Activated CD8-positive, alpha-beta memory T cell treated with anti-CD3 and anti-CD28 coated beads for 1 hour (primary cell): Measurements from ENCODE around the gene CAPN10.

ENCODE experiments used
- DNase-seq, 2 donors: peaks; one replicate each; pipeline ENCODE4 v3.0.0-alpha.2; 2020; ENCODE audit warnings: low read depth in 1 of 2; ENCODE audit errors: extremely low read depth in 1 of 2

Gene CAPN10

GRCh38 chr2:240636563-240637115 is 50.1 kb downstream of the CAPN10 start:
- DNase-seq: no peak

- DNase-seq: no peak
Measured at GRCh38 chr2:240637116-240637900, 50.8 kb downstream of the CAPN10 start.

DNA sequence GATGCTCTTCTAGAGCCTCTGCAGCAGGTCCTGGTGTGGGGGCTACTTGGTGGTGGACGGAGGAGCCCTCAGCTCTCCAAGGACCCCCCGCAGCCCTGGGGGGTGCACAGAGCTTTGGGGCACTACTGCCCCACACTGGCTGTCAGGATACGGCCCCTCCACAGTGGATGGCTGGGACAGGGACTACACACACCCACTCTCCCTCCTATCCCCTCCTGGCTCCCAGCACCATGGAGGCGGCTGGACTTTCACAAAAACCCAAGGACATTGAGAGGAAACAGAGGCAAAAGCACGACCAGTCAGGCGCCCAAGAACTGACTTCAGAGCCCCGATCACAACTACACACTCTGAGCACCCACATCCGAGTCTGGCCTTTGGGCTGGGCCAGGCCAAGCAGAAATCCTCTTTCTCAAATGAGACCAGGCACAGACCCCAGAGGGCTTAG is 51.4 kb downstream of the CAPN10 start:
- DNase-seq: no peak

DNA sequence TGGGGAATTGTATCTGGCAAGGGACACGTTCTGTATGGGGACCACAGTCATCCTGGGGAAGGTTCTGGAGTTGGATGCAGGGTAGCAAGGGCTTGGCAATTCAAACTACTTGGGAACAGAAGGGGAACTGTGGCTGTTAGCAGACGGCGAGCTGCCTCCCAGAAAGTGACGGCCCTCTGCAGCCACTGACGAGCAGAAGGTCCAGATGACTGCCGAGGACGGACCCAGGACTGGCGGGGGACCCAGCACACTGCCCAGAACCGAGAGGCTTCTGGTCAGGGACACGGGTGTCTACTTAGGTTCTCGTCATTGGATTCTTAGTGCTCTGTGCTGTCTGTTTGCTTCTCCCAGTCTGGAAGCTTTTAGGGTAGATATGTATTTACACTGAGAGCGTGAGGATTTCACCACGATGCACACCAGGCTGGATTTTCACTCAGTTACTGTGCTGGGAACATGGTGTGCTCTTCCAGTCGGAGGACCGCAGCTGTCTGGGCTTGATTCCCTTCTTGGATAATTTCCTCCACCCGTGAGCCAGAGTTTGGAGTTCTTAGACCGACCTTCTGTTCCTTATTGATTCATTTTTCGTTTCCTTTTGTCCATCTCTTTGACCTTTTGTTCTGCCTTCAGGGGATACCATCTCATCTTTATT is 52.1 kb downstream of the CAPN10 start:
- no peak for DNase-seq

GRCh38 chr2:240639566-240639965 is 53.0 kb downstream of the CAPN10 start:
- no peak for DNase-seq

DNA sequence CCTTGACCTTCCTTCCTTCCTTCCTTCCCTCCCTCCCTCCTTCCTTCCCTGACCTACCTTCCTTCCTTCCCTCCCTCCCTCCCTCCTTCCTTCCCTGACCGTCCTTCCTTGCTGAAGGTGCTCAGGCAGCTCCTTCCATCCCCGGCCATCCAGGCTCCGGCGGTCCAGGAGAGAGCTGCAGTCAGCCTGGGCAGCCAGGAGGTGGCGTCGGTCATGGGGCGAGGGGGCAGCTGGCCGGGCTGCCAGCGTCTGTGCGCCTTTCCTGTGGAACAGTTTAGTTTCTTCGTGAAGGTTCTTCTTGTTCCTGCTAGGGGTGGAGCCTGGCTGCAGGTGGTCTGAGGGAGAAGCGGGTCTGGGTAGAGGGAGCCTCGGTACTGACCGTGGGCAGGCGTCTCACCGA is 54.4 kb downstream of the CAPN10 start:
- DNase-seq: no peak

GRCh38 chr2:240642061-240642805 is 55.7 kb downstream of the CAPN10 start:
- DNase-seq: no peak

- DNase-seq: no peak
Measured at GRCh38 chr2:240642806-240643092, 56.2 kb downstream of the CAPN10 start.

GRCh38 chr2:240643093-240643810 is 56.7 kb downstream of the CAPN10 start:
- DNase-seq: no peak

- DNase-seq: no peak
Measured at GRCh38 chr2:240643811-240644150, 57.2 kb downstream of the CAPN10 start.

DNA sequence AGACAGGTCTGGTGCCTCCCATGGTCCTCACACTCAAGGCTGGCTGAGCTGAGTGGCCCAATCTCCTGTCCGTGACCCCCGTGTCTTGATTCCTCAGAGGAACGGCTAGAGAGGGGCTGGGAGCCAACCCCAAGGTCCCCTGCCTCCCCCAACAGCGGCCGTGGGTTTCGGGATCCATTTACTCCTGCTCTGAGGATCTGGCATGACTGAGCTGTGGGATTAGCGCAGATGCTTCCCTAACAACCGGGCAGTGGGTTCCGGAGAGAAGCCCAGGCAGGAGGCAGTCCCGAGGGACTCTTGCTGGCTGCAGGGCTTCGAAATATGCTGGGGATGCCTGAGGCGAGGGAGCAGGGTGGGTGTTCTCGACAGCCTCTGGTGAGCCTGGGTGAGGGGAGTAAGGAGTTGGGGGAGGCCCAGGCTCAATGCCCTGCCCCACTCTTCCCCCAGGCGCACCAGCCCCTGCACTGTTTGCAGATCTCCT is 57.7 kb downstream of the CAPN10 start:
- no peak for DNase-seq

DNA sequence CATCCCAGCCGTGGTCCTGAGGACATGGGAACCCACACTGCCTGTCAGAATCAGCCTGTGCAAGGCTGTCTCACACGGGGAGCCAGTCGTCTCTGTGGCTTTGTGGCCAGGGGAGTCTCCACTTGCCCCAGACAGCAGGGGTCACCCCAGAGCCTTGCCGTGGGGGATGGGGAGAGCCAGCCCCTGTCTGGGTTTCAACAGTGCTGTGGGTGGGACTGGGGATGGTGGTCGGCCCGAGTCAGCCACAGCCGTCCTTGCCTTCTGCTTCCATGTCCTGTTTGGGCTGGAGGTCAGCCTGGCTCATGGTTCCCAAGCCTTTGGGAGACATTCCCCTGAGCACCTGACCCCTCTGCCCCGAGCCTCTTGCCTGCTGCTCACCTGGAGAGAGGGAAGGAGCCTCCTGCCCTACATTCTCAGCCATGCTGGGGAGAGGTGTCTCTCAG is 58.3 kb downstream of the CAPN10 start:
- DNase-seq: no peak

DNA sequence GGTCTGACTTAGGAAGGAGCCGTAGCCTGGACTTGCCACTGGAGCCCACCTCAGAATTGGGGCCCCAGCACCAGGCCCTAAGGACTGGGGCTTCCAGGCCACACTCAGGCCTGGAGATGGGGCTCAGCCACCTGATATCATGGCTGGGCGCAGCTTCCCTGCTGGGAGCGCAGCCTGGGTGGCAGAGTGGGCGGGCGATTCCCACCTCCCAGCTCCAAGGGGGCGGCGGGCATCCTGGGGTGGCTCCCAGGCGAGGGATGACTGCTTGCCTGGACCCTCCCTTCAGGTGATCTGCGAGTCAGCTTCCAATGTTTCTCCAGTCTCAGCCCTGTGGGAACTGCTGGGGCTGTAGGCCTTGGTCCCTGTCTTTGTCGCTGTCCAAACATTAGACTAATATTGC is 58.8 kb downstream of the CAPN10 start:
- no peak for DNase-seq

- no peak for DNase-seq
Measured at GRCh38 chr2:240645801-240646175, 59.3 kb downstream of the CAPN10 start.

DNA sequence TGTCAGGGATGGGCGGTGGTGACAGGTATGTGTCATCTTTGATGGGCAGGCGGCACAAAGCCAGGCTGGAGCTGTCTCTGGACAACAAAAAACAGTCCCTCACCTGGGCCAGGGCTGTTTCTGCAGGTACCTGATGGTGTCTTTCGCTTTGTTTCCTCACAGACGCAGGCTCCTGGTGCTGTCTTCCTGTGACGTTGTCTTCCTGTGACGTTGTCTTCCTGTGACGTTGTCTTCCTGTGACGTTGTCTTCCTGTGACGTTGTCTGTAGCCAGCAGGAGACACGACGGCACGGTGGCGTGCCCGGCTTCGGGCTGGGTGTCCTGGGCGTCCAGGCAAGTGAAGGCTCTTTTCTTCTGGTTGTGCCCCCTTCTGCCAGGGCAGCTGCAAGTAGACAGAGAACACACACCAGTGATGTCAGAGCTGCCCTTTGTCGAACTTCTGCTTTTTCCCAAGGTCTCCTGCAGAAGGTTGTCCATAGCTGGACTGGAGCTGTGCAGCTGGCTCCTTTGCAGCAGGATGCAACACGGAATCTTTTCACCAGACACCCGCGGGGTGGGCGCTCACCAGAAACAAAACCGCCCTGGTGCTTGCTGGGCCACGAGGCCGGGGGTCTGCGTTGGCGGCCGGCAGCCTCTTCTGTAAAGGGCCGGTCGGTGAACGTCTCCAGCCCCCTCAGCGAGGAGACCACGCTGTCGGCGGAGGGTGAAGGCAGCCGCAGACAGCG is 59.8 kb downstream of the CAPN10 start:
- no peak for DNase-seq

DNA sequence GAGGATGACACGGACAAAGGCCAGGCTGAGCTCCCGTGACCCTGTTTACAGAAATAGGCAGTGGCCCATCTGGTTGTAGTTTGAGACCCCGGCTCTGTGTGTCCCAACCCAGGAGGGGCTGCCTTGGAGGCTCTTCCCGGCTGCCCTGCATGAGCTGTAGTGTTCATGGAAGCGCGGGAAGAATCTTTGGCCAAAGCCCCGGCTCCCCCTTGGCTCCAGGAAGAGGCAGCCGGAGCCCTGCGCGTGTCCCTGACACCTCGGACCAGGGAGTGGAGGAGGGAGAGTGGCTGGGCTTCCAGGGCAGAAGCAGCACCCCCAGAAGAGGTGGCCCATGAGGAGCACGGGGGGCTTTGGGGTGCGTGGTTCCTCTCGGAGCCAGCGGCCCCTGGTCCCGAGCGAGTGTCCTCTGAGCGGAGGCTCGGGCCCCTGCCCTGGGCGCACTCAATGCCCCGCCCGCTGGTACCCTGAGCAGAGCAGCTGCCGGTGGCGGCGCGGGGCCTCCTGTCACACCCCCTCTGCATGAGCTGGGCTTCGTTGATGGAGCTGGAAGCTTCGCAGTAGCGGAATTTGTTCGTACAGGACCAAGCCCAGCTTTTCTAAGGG is 60.5 kb downstream of the CAPN10 start:
- DNase-seq: no peak

DNA sequence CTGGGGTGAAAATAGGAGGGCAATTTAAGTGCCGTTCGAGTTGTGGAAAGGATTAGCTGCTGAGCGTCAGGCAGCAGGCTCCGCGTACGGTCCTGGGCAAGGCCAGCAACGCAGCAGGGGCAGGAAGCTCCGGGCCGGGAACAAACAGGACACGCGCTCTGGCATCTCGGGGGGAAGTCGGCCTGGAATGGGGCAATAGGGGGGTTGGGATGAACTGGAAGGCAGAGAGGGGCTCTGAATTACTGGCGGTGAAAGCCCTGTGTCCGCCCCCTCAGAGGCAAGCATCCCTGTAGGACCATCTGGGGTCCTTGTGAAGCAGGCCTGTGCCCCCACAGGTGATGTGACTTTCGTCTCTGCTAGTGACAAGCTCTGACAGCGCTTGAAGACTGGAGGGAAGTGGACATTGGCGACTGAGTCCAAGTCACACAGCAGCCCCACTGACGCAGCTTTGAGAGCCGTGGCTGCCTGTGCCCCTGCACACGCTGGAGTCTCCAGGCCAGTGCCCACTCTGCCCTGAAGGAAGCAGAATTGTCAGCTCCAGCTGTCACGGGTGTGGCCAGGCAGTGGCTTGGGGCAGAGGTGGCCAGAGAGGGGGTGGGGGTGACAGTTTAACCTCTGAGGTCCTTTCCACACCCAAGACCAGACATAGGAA is 61.1 kb downstream of the CAPN10 start:
- DNase-seq: no peak

GRCh38 chr2:240648155-240648649 is 61.7 kb downstream of the CAPN10 start:
- DNase-seq: no peak
